Left renal pelvis (tissue), 4 donors: ENCODE measurements around the gene EGLN2. TPM values are rescaled to one million over a fixed set of nuclear protein-coding genes. Genes with fewer than 3 reads are reported as not detected.
"Not testable (repeated sequence)": the region's sequence is repeated elsewhere in the genome, so short reads cannot be mapped to it uniquely, and the experiment has no call there.

Experiments
- DNase-seq, 4 donors: peaks; one replicate each; pipeline ENCODE4 v3.0.0-alpha.2; 2013; ENCODE audit warnings: low read depth in 4 of 4, low spot score in 3 of 4
- polyA plus RNA-seq, 4 donors: library from polyadenylated mRNA; unstranded; fragments of 120-200 nt; gene quantifications; one replicate each; pipeline ENCODE4 v1.2.1, GENCODE V29; 2013; ENCODE audit not compliant: insufficient read length in 4 of 4

The EGLN2 gene
- polyA plus RNA-seq, 4 donors: 62.3 to 84.2 (median 72.5) TPM

- no peak for DNase-seq
Observed at GRCh38 chr19:40800997-40801377, 2.0 kb downstream of the EGLN2 start.

- no peak for DNase-seq
Observed at GRCh38 chr19:40801426-40802299, 2.7 kb downstream of the EGLN2 start.

- no peak for DNase-seq
Observed at GRCh38 chr19:40802300-40803169, 3.5 kb downstream of the EGLN2 start.

GRCh38 chr19:40803170-40803856 lies 4.3 kb downstream of the EGLN2 start:
- DNase-seq: no peak

- no peak for DNase-seq
Observed at GRCh38 chr19:40803857-40804782, 5.1 kb downstream of the EGLN2 start.

GRCh38 chr19:40804783-40805242 lies 5.8 kb downstream of the EGLN2 start:
- DNase-seq: no peak

- DNase-seq: no peak
Observed at GRCh38 chr19:40805258-40805868, 6.4 kb downstream of the EGLN2 start.

- DNase-seq: peak; percentile 78 to 94 (median 86)
Observed at GRCh38 chr19:40806423-40807146, 7.6 kb downstream of the EGLN2 start.

GRCh38 chr19:40807147-40808020 lies 8.4 kb downstream of the EGLN2 start:
- DNase-seq: no peak

- DNase-seq: no peak
Observed at GRCh38 chr19:40808021-40808325, 9.0 kb downstream of the EGLN2 start.

GRCh38 chr19:40808497-40808896 lies 9.5 kb downstream of the EGLN2 start:
- no peak for DNase-seq

GRCh38 chr19:40809358-40810086 lies 10.5 kb downstream of the EGLN2 start:
- no peak for DNase-seq

GRCh38 chr19:40810160-40810559 lies 11.2 kb downstream of the EGLN2 start:
- no peak for DNase-seq

- not testable (repeated sequence) for DNase-seq
Observed at GRCh38 chr19:40810649-40811408, 11.8 kb downstream of the EGLN2 start.

- no peak for DNase-seq
Observed at GRCh38 chr19:40811478-40812341, 12.7 kb downstream of the EGLN2 start.

- DNase-seq: not testable (repeated sequence)
Observed at GRCh38 chr19:40812571-40812970, 13.6 kb downstream of the EGLN2 start.
